ENCODE results near the gene MARCHF6. TPM values are rescaled to one million over a fixed set of nuclear protein-coding genes. Genes with fewer than 3 reads are reported as not detected.
"Not testable (repeated sequence)": the region's sequence is repeated elsewhere in the genome, so short reads cannot be mapped to it uniquely, and the experiment has no call there.

Gene MARCHF6
- total and polyA plus RNA-seq, 12 donors: 30.4 to 210 (median 185) TPM

DNA sequence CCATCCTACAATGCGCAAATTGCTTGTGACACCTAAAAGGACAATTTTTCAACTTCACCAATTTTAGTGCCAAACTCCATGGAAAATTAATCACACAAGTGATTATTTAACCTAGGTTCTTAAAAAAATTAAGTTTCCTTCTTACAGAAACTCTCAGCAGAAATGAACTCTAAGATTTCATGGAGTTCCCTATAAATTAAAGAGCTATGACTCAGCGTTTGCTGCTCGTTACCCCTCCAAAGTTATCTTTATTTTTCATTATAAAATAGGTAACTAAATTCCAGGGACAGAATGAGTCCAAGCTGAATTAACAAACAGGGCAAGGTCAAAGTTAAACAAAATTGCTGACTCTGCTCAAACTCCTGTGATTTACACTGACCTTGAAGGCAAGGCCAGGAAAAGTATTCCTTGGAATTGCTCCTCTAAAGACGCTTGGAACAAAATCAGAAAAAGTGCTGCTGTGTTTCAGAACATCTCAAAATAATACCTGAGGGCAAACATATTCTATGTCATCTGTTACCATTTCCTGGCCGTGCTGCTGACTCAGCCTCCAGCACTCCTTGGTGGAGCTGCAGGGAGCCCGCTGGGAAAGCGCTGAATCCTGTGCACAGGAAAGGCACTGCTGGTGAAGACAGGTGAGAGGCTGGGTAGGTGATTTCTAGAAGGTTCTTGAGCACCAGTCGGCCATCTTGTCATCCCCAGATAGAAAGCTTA, 43.3 kb upstream of the MARCHF6 start:
- Histone ChIP-seq H3K36me3 (no peaks in the 10 kb centered on the region), H3K27me3 (peaks cover 0 to 10% (median 0%) of the 10 kb centered on the region in 7 donors), H3K4me1 (peaks cover 0 to 27% (median 13%) of the 10 kb centered on the region in 9 donors), H3K9me3 (no peaks in the 10 kb centered on the region), H3K27ac (no peak overlapping the region), H3K4me3 (no peak overlapping the region)
- DNase-seq: no peak
- intact Hi-C loops (cut with DNase I): no loop called here
- WGBS, 2 donors: 85 to 87% methylated on average over 8 of the region's 8 CpGs
- no peak for ATAC-seq
- TF ChIP-seq, protein P1, sequence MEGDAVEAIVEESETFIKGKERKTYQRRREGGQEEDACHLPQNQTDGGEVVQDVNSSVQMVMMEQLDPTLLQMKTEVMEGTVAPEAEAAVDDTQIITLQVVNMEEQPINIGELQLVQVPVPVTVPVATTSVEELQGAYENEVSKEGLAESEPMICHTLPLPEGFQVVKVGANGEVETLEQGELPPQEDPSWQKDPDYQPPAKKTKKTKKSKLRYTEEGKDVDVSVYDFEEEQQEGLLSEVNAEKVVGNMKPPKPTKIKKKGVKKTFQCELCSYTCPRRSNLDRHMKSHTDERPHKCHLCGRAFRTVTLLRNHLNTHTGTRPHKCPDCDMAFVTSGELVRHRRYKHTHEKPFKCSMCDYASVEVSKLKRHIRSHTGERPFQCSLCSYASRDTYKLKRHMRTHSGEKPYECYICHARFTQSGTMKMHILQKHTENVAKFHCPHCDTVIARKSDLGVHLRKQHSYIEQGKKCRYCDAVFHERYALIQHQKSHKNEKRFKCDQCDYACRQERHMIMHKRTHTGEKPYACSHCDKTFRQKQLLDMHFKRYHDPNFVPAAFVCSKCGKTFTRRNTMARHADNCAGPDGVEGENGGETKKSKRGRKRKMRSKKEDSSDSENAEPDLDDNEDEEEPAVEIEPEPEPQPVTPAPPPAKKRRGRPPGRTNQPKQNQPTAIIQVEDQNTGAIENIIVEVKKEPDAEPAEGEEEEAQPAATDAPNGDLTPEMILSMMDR (IDR thresholded peaks at IDR 0.05): no peak

DNA sequence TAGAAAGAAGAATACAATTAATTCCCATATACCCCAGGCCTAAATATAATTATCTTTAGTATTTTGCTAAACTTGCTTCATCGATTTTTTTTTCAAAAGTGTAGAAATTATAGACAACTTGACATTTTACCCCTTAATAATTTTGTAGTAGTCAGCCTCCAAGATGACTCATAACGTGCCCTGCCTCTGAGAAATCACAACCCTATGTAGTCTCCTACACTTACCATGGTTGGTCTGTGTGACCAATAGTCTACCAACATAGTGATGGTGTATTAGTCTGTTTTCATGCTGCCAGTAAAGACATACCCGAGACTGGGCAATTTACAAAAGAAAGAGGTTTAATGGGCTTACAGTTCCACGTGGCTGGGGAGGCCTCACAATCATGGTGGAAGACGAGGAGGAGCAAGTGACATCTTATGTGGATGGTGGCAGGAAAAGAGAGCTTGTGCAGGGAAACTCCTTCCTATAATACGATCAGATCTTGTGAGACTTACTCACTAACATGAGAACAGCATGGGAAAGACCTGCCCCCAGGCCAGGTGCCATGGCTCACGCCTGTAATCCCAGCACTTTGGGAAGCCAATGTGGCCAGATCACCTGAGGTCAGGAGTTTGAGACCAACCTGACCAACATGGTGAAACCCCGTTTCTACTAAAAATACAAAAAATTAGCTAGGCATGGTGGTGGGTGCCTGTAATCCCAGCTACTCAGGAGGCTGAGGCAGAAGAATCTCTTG, 42.5 kb upstream of the MARCHF6 start:
- DNase-seq; ATAC-seq; H3K36me3 ChIP-seq; H3K27ac ChIP-seq; H3K4me3 ChIP-seq; H3K9me3 ChIP-seq; intact Hi-C loops (cut with DNase I): not testable (repeated sequence)
- peaks cover 0 to 27% (median 10%) of the 10 kb centered on the region in 9 donors for H3K4me1 ChIP-seq
- H3K27me3 ChIP-seq: peaks cover 0 to 10% (median 0%) of the 10 kb centered on the region in 7 donors
- 73 to 93% methylated on average over 8 of the region's 8 CpGs for WGBS, 2 donors

DNA sequence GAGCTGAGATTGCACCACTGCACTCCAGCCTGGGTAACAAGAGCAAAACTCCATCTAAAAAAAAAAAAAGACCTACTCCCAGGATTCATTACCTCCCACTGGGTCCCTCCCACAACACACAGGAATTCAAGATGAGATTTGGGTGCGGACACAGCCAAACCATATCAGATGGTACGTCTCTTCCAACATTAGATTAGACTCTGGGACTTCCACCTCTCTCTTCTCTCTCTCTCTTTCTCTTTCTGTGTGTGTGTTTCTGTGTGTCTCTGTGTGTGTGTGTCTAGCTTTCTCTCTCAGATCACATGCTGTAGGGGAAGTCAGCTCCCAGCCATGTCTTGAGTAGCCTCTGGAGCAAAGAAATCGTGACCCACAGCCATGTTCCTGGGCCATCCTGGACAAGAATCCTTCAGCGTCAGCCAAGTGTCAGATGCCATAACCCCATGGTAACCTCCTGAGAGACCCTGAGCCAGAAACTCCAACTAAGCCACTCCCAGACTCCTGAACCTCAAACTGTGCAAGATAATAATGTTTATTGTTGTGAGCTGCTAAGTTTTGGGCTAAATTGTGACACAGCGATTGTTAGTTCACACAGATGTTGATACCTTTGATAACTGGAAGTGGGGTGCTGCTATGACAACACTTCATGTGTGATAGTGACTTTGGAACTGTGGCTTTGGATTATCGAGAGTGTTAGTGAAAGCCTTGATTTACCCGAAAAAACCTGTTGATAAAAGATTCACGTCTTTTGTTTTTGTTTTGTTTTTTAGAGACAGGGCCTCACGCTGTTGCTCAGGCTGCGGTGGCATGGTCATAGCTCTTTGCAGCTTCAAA, 41.7 kb upstream of the MARCHF6 start:
- intact Hi-C loops (cut with DNase I): no loop called here
- Histone ChIP-seq H3K36me3 (no peaks in the 10 kb centered on the region), H3K4me1 (peaks cover 0 to 19% (median 3%) of the 10 kb centered on the region in 9 donors), H3K27ac (no peak overlapping the region), H3K4me3 (no peak overlapping the region), H3K27me3 (peaks cover 0 to 8% (median 0%) of the 10 kb centered on the region in 7 donors), H3K9me3 (no peaks in the 10 kb centered on the region)
- TF ChIP-seq, protein P1 (IDR thresholded peaks at IDR 0.05): no peak
- no peak for ATAC-seq
- no peak for DNase-seq
- 75 to 82% methylated on average over 10 of the region's 10 CpGs for WGBS, 2 donors

DNA sequence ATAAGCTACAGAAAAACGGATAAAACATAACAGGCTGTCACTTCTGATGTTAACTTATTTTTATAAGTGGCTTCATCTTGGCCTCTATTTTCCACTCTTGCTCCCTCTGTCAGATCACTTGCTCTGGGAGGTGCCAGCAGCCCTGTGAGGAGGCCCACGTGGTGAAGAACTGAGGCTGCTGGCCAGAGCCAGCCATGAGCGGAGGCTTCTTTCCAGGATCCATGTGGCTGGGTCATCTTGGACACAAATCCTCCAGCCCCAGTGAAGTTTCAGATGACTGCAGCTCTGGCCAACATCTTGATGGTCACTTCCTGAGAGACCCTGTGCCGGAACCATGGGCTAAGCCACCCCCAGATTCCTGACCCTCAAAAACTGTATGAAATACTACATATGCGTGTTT, 38.3 kb upstream of the MARCHF6 start:
- intact Hi-C loops (cut with DNase I): no loop called here
- DNase-seq: no peak
- H3K27me3 ChIP-seq: no peaks in the 10 kb centered on the region

More for the DNA sequence above, 38.3 kb upstream of the MARCHF6 start:
- peaks cover 0 to 9% (median 0%) of the 10 kb centered on the region in 9 donors for H3K4me1 ChIP-seq
- no peaks in the 10 kb centered on the region for H3K9me3 ChIP-seq
- no peak overlapping the region for H3K27ac ChIP-seq
- H3K4me3 ChIP-seq: no peak overlapping the region
- no peak for ATAC-seq
- no peaks in the 10 kb centered on the region for H3K36me3 ChIP-seq
- 77 to 80% methylated on average over 5 of the region's 5 CpGs for WGBS, 2 donors
- TF ChIP-seq, protein P1 (IDR thresholded peaks at IDR 0.05): no peak

Measured in heart right ventricle (tissue), 16 donors.